Measurements from ENCODE around the gene EMCN. TPM values are rescaled to one million over a fixed set of nuclear protein-coding genes. Genes with fewer than 3 reads are reported as not detected.

The EMCN gene
- total and polyA plus RNA-seq, 9 donors, result 4.4 to 40.7 (median 11.8) TPM

- no peak for DNase-seq
- H3K36me3 ChIP-seq, result no peaks in the 10 kb centered on the region
- H3K4me1 ChIP-seq (ENCODE audit: insufficient read depth), result peaks cover 1% of the 10 kb centered on the region
- no peaks in the 10 kb centered on the region for H3K27me3 ChIP-seq
- no peaks in the 10 kb centered on the region for H3K9me3 ChIP-seq
- H3K27ac ChIP-seq, result no peak overlapping the region
- intact Hi-C loops (cut with DNase I), result no loop called here
- no peak for TF ChIP-seq EP300 (IDR thresholded peaks at IDR 0.05)
- no peak for TF ChIP-seq CTCF (IDR thresholded peaks at IDR 0.05)
- no peak for TF ChIP-seq POLR2A (IDR thresholded peaks at IDR 0.05)
- WGBS, 3 donors, result 82 to 91% (median 85%) methylated on average over 7 of the region's 7 CpGs
- no peak overlapping the region for H3K4me3 ChIP-seq
Observed at GRCh38 chr4:100516225-100516624, 1.6 kb downstream of the EMCN start.

- Histone ChIP-seq H3K4me1 (ENCODE audit: insufficient read depth) (no peaks in the 10 kb centered on the region), H3K36me3 (no peaks in the 10 kb centered on the region), H3K9me3 (no peaks in the 10 kb centered on the region), H3K27ac (no peak overlapping the region), H3K4me3 (no peak overlapping the region), H3K27me3 (no peaks in the 10 kb centered on the region)
- DNase-seq, result no peak
- TF ChIP-seq CTCF (IDR thresholded peaks at IDR 0.05) (no peak), EP300 (IDR thresholded peaks at IDR 0.05) (no peak), POLR2A (IDR thresholded peaks at IDR 0.05) (no peak)
- 68 to 79% (median 78%) methylated on average over 5 of the region's 5 CpGs for WGBS, 3 donors
- intact Hi-C loops (cut with DNase I), result no loop called here
Observed at GRCh38 chr4:100511896-100512295, 5.9 kb downstream of the EMCN start.

- Histone ChIP-seq H3K27me3 (no peaks in the 10 kb centered on the region), H3K4me1 (ENCODE audit: insufficient read depth) (no peaks in the 10 kb centered on the region), H3K4me3 (no peak overlapping the region), H3K27ac (no peak overlapping the region), H3K36me3 (no peaks in the 10 kb centered on the region), H3K9me3 (no peaks in the 10 kb centered on the region)
- 63 to 73% (median 66%) methylated on average over 2 of the region's 2 CpGs for WGBS, 3 donors
- intact Hi-C loops (cut with DNase I), result no loop called here
- no peak for DNase-seq
- TF ChIP-seq POLR2A (IDR thresholded peaks at IDR 0.05), result no peak
- no peak for TF ChIP-seq EP300 (IDR thresholded peaks at IDR 0.05)
- no peak for TF ChIP-seq CTCF (IDR thresholded peaks at IDR 0.05)
Observed at GRCh38 chr4:100510551-100510950, 7.3 kb downstream of the EMCN start.

- Histone ChIP-seq H3K36me3 (no peaks in the 10 kb centered on the region), H3K27me3 (no peaks in the 10 kb centered on the region), H3K4me1 (ENCODE audit: insufficient read depth) (no peaks in the 10 kb centered on the region), H3K4me3 (no peak overlapping the region), H3K9me3 (no peaks in the 10 kb centered on the region), H3K27ac (no peak overlapping the region)
- TF ChIP-seq CTCF (IDR thresholded peaks at IDR 0.05) (no peak), POLR2A (IDR thresholded peaks at IDR 0.05) (no peak), EP300 (IDR thresholded peaks at IDR 0.05) (no peak)
- DNase-seq, result no peak
- 88 to 94% (median 90%) methylated on average over 3 of the region's 3 CpGs for WGBS, 3 donors
- intact Hi-C loops (cut with DNase I), result no loop called here
Observed at GRCh38 chr4:100509386-100509785, 8.4 kb downstream of the EMCN start.

- intact Hi-C loops (cut with DNase I), result no loop called here
- whole genome bisulfite sequencing, 3 donors, result 22 to 30% (median 27%) methylated on average over 3 of the region's 3 CpGs
- DNase-seq, result no peak
- no peaks in the 10 kb centered on the region for H3K4me1 ChIP-seq (ENCODE audit: insufficient read depth)
- H3K4me3 ChIP-seq, result no peak overlapping the region
- no peak overlapping the region for H3K27ac ChIP-seq
- no peaks in the 10 kb centered on the region for H3K27me3 ChIP-seq
- TF ChIP-seq POLR2A (IDR thresholded peaks at IDR 0.05) (no peak), EP300 (IDR thresholded peaks at IDR 0.05) (no peak), CTCF (IDR thresholded peaks at IDR 0.05) (no peak)
- no peaks in the 10 kb centered on the region for H3K36me3 ChIP-seq
- no peaks in the 10 kb centered on the region for H3K9me3 ChIP-seq
Observed at GRCh38 chr4:100508691-100509090, 9.1 kb downstream of the EMCN start.

Data from ovary (tissue), 9 donors.